GM12891 (cell line): Measurements from ENCODE around the gene HECTD2.

ENCODE experiments used
- POLR2A ChIP-seq: IDR thresholded peaks from 2 replicates; pipeline ENCODE4 v1.6.1; 2011; ENCODE audit warnings: low read depth, low read length, control low read depth
- POLR2AphosphoS5 ChIP-seq: IDR thresholded peaks from 2 replicates; pipeline ENCODE4 v1.6.1; 2011; ENCODE audit warnings: low read depth, low read length, control low read depth

DNA sequence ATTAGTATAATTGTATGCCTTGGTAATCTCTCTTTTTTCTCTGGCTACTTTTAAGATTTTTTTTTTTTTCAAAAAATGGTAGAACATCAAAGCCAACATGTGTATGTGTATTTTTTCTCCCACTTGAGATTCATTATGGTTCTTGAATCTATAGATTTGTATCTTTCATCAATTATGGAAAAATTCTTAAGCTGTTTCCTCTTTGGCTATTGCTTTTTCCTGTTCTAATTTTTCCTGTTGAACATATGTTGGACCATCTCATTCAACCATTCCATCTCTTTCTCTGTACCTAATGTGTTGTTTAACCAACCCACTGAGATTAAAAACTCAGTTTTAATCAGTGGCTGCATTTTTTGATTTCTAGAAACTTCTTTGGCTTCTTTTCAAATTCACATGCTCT lies 107.2 kb downstream of the HECTD2 start:
- TF ChIP-seq POLR2A (no peak), POLR2AphosphoS5 (no peak)
